Measurements from ENCODE around the gene KIF3A. TPM values are rescaled to one million over a fixed set of nuclear protein-coding genes. Genes with fewer than 3 reads are reported as not detected.
A peak's percentile ranks its signal among the peaks of the same experiment; 100 is the strongest.

KIF3A gene
- total and polyA plus RNA-seq, 5 donors = 4.2 to 9.8 (median 8.8) TPM

DNA sequence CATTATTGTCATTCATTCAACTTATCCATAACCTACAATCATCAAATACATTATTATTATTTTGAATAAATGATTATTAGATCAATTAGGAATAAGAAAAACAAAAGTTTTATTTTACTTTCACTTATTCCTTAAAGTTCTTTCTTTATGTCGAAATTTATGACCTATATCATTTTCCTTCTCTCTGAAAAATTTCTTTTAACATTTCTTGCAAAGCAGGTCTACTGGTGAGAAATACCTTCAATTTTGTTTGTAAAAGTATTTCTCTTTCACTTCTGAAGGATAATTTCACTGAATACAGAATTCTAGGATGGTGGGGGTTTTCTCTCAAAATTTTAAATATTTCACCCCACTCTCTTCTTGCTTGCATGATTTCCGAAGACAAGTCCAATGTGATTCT lies 7.3 kb upstream of the KIF3A start:
- intact Hi-C loops (cut with DNase I) = no loop called here
- Histone ChIP-seq H3K9me3 (ENCODE audit: control insufficient read depth, low read length) (no peaks in the 10 kb centered on the region), H3K4me1 (ENCODE audit: control insufficient read depth, insufficient read depth, low read length) (no peaks in the 10 kb centered on the region), H3K27ac (ENCODE audit: low read length) (no peak overlapping the region), H3K4me3 (ENCODE audit: low read length) (no peak overlapping the region), H3K27me3 (ENCODE audit: control insufficient read depth, insufficient read depth) (no peaks in the 10 kb centered on the region)
- ATAC-seq (no peak), DNase-seq (no peak)
- 63% methylated on average over 2 of the region's 2 CpGs for WGBS

DNA sequence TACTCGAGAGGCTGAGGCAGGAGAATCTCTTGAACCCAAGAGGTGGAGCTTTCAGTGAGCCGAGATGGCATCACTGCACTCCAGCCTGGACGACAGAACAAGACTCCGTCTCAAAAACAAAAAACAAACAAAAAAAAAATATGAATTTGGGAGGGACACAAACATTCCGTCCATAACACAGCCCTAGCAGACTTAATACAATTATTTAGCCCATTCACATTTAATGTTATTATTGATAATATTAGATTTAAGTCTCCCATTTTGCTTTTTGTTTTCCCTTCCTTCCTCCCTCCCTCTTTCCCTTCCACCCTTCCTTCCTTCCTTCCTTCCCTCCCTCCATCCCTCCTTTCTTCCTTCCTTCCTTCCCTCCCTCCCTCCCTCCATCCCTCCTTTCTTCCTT lies 5.3 kb upstream of the KIF3A start:
- no peak for DNase-seq
- intact Hi-C loops (cut with DNase I) = no loop called here
- H3K4me3 ChIP-seq (ENCODE audit: low read length) = no peak overlapping the region
- no peak for ATAC-seq
- no peak overlapping the region for H3K27ac ChIP-seq (ENCODE audit: low read length)
- WGBS = 87% methylated on average over 5 of the region's 5 CpGs
- H3K9me3 ChIP-seq (ENCODE audit: control insufficient read depth, low read length) = no peaks in the 10 kb centered on the region
- no peaks in the 10 kb centered on the region for H3K27me3 ChIP-seq (ENCODE audit: control insufficient read depth, insufficient read depth)
- H3K4me1 ChIP-seq (ENCODE audit: control insufficient read depth, insufficient read depth, low read length) = no peaks in the 10 kb centered on the region

- DNase-seq = no peak
- no peaks in the 10 kb centered on the region for H3K4me1 ChIP-seq (ENCODE audit: control insufficient read depth, insufficient read depth, low read length)
- no peak overlapping the region for H3K27ac ChIP-seq (ENCODE audit: low read length)
- ATAC-seq = no peak
- no peaks in the 10 kb centered on the region for H3K27me3 ChIP-seq (ENCODE audit: control insufficient read depth, insufficient read depth)
- no peaks in the 10 kb centered on the region for H3K9me3 ChIP-seq (ENCODE audit: control insufficient read depth, low read length)
- no peak overlapping the region for H3K4me3 ChIP-seq (ENCODE audit: low read length)
- intact Hi-C loops (cut with DNase I) = no loop called here
- 91% methylated on average over 2 of the region's 2 CpGs for WGBS
These were observed 4.8 kb upstream of the KIF3A start for GRCh38 chr5:132742158-132742557.

DNA sequence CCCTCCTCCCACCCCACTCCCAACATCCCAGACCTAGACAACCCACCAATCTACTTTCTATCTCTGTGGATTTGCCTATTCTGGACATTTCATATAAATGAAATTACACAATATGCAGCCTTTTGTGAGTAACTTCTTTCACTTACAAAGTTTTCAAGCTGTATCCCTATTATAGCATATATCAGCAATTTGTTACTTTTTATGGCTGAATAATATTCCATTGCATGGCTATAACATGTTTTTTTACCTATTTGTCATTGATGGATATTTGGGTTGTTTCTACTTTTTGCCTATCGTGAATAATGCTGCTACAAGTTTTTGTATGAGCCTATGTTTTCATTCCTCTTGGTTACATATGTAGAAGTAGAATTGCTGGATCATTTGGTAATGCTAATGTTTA lies 1.9 kb upstream of the KIF3A start:
- no peaks in the 10 kb centered on the region for H3K27me3 ChIP-seq (ENCODE audit: control insufficient read depth, insufficient read depth)
- DNase-seq (no peak), ATAC-seq (no peak)
- WGBS = 65% methylated on average over 1 of the region's 1 CpG
- no peak overlapping the region for H3K4me3 ChIP-seq (ENCODE audit: low read length)
- no peaks in the 10 kb centered on the region for H3K9me3 ChIP-seq (ENCODE audit: control insufficient read depth, low read length)
- no peak overlapping the region for H3K27ac ChIP-seq (ENCODE audit: low read length)
- intact Hi-C loops (cut with DNase I) = no loop called here
- H3K4me1 ChIP-seq (ENCODE audit: control insufficient read depth, insufficient read depth, low read length) = no peaks in the 10 kb centered on the region

DNA sequence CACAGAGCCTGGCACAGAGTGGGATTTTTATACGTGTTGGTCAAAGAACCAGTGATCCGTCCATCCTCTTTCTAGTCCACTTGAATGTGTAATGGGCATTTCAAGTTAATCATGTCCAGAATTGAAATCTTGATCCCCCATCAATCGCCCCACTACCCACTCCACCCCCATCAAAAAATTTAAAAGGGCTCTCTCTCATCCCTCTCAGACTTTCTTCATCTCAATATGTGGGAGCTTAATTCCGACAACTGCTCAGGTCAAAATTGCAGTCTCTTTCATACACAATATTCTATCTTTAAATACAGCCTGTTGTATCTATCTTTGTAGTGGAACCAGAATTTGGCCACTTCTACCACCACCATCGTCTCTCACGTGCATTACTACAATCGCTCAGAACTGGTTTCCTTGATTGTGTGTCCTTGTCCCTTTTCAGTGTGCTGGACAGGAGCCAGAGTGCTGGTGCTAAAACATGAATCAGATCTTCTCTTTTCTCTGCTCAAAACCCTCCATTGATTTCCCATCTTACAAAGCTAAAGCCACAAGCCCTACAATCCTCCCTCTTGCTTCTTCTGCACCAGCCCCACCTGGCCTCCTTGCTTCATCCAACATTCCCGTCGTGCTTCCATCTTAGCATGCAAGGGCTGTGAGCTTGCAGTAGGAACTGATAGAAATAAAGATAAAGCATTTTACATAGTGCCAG lies 786 bp upstream of the KIF3A start:
- H3K27me3 ChIP-seq (ENCODE audit: control insufficient read depth, insufficient read depth) = no peaks in the 10 kb centered on the region
- no peaks in the 10 kb centered on the region for H3K9me3 ChIP-seq (ENCODE audit: control insufficient read depth, low read length)
- intact Hi-C loops (cut with DNase I) = no loop called here
- no peak for ATAC-seq
- no peaks in the 10 kb centered on the region for H3K4me1 ChIP-seq (ENCODE audit: control insufficient read depth, insufficient read depth, low read length)
- H3K4me3 ChIP-seq (ENCODE audit: low read length) = peak overlapping the region; percentile 39
- H3K27ac ChIP-seq (ENCODE audit: low read length) = no peak overlapping the region
- no peak for DNase-seq
- WGBS = 61% methylated on average over 9 of the region's 9 CpGs

DNA sequence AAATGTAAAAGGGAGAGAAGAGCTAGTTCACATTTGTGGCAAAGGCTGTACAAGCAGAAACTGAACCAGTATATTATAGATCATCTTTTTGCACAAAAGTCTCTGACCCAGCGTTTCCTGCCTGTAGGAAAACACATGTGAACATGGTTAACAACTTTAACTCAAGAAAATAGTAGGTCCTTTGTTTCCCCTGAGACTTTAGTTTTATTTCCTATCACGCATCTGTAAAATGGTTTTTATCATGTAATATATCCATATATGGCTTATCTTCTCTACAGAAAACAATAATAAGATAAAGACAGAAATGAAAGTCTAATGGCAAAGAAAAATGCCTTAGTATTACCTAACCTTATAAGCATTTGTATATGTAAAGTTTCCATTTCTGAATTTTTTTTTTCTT lies 2.7 kb downstream of the KIF3A start:
- WGBS = 67% methylated on average over 2 of the region's 2 CpGs
- Histone ChIP-seq H3K27ac (ENCODE audit: low read length) (no peak overlapping the region), H3K4me3 (ENCODE audit: low read length) (no peak overlapping the region), H3K4me1 (ENCODE audit: control insufficient read depth, insufficient read depth, low read length) (no peaks in the 10 kb centered on the region), H3K9me3 (ENCODE audit: control insufficient read depth, low read length) (no peaks in the 10 kb centered on the region), H3K27me3 (ENCODE audit: control insufficient read depth, insufficient read depth) (no peaks in the 10 kb centered on the region)
- intact Hi-C loops (cut with DNase I) = no loop called here
- ATAC-seq (no peak), DNase-seq (no peak)

GRCh38 chr5:132733499-132734148 lies 3.7 kb downstream of the KIF3A start:
- 90% methylated on average over 2 of the region's 2 CpGs for WGBS
- Histone ChIP-seq H3K27me3 (ENCODE audit: control insufficient read depth, insufficient read depth) (no peaks in the 10 kb centered on the region), H3K27ac (ENCODE audit: low read length) (no peak overlapping the region), H3K4me3 (ENCODE audit: low read length) (no peak overlapping the region), H3K9me3 (ENCODE audit: control insufficient read depth, low read length) (no peaks in the 10 kb centered on the region), H3K4me1 (ENCODE audit: control insufficient read depth, insufficient read depth, low read length) (no peaks in the 10 kb centered on the region)
- ATAC-seq (no peak), DNase-seq (no peak)
- intact Hi-C loops (cut with DNase I) = no loop called here

DNA sequence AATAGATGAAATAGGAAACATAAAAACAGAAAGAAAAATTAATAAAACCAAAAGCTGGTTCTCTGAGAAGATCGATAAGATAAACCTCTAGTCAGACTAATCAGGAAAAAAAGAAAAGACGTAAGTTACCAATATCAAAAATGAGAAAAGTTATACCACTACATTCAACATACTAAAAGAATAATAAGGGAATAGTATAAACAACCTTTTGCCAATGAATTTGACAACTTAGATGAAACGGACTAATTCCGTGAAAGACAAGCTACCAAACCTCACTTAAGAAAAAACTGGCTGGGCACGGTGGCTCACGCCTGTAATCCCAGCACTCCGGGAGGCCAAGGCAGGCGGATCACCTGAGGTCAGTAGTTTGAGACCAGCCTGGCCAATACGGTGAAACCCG lies 7.5 kb downstream of the KIF3A start:
- WGBS = 96% methylated on average over 10 of the region's 10 CpGs
- Histone ChIP-seq H3K9me3 (ENCODE audit: control insufficient read depth, low read length) (no peaks in the 10 kb centered on the region), H3K27ac (ENCODE audit: low read length) (no peak overlapping the region), H3K4me1 (ENCODE audit: control insufficient read depth, insufficient read depth, low read length) (no peaks in the 10 kb centered on the region), H3K4me3 (ENCODE audit: low read length) (no peak overlapping the region), H3K27me3 (ENCODE audit: control insufficient read depth, insufficient read depth) (no peaks in the 10 kb centered on the region)
- DNase-seq = no peak
- no peak for ATAC-seq
- intact Hi-C loops (cut with DNase I) = no loop called here

- intact Hi-C loops (cut with DNase I) = no loop called here
- 96% methylated on average over 2 of the region's 2 CpGs for WGBS
- no peak for DNase-seq
- Histone ChIP-seq H3K9me3 (ENCODE audit: control insufficient read depth, low read length) (no peaks in the 10 kb centered on the region), H3K27me3 (ENCODE audit: control insufficient read depth, insufficient read depth) (no peaks in the 10 kb centered on the region), H3K27ac (ENCODE audit: low read length) (no peak overlapping the region), H3K4me1 (ENCODE audit: control insufficient read depth, insufficient read depth, low read length) (no peaks in the 10 kb centered on the region), H3K4me3 (ENCODE audit: low read length) (no peak overlapping the region)
- no peak for ATAC-seq
These were observed 11.6 kb downstream of the KIF3A start for GRCh38 chr5:132725745-132726144.

DNA sequence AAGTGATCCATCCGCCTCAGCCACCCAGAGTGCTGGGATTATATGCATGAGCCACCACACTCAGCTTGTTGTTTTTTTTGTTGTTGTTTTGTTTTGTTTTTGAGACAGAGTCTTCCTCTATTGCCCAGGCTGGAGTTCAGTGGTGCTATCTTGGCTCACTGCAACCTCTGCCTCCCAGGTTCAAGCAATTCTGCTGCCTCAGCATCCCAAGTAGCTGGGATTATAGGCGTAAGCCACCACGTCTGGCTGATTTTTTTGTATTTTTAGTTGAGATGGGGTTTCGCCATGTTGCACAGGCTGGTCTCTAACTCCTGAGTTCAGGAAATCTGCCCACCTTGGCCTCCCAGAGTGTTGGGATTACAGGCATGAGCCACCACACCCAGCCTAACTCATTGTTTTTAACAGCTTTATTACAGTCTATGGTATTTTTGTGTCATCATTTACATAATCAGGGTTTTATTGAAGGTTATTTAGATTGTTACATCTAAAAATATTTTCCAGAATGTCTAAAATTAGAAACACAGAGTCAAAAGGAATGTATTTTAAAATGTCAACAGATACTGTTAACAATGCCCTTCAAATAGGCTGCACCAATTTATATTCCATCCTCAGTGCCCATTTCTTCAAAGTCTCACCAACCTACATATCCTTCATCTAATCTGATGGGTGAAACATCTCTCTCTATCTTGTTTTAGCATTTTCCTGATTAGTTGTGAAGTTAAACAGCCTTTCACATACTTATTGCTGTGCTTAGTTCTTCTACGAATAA lies 18.6 kb downstream of the KIF3A start:
- Histone ChIP-seq H3K4me3 (ENCODE audit: low read length) (no peak overlapping the region), H3K9me3 (ENCODE audit: control insufficient read depth, low read length) (no peaks in the 10 kb centered on the region), H3K27me3 (ENCODE audit: control insufficient read depth, insufficient read depth) (no peaks in the 10 kb centered on the region), H3K4me1 (ENCODE audit: control insufficient read depth, insufficient read depth, low read length) (no peaks in the 10 kb centered on the region), H3K27ac (ENCODE audit: low read length) (no peak overlapping the region)
- no peak for ATAC-seq
- intact Hi-C loops (cut with DNase I) = no loop called here
- WGBS = 95% methylated on average over 5 of the region's 5 CpGs
- DNase-seq = no peak
